Heart right ventricle (tissue), 16 donors: ENCODE measurements around the gene VTA1. TPM values are rescaled to one million over a fixed set of nuclear protein-coding genes. Genes with fewer than 3 reads are reported as not detected.
"Not testable (repeated sequence)": the region's sequence is repeated elsewhere in the genome, so short reads cannot be mapped to it uniquely, and the experiment has no call there.

Experiments used
- ATAC-seq, 8 donors: fragments of 200-7000 bp; cut with Tn5 transposase; one replicate each; pipeline ENCODE4 v1.9.1; 2020; ENCODE audit warnings: mild to moderate bottlenecking in 8 of 8, moderate library complexity in 8 of 8, moderate number of reproducible peaks in 1 of 8
- DNase-seq, 2 donors: peaks; one replicate each; pipeline ENCODE4 v3.0.0-alpha.2; 2020
- H3K27ac ChIP-seq, 10 donors: fragments of 200-600 bp; sonication (generic) in 2 of 10; one replicate each; pipeline versions ENCODE4 v1.5.0 to v1.8.0; 2020 to 2022; ENCODE audit warnings: mild to moderate bottlenecking in 3 of 10
- H3K27me3 ChIP-seq, 7 donors: fragments of 200-600 bp; one replicate each; pipeline ENCODE4 v1.8.0; 2021 to 2022; ENCODE audit warnings: mild to moderate bottlenecking in 2 of 7
- H3K36me3 ChIP-seq, 9 donors: fragments of 200-600 bp; sonication (generic) in 1 of 9; one replicate each; pipeline versions ENCODE4 v1.5.0 to v1.8.0; 2020 to 2022; ENCODE audit warnings: mild to moderate bottlenecking in 2 of 9
- H3K4me1 ChIP-seq, 9 donors: fragments of 200-600 bp; sonication (generic) in 1 of 9; one replicate each; pipeline versions ENCODE4 v1.5.0 to v1.8.0; 2020 to 2022; ENCODE audit warnings: mild to moderate bottlenecking in 4 of 9
- H3K4me3 ChIP-seq, 10 donors: fragments of 200-600 bp; sonication (generic) in 2 of 10; one replicate each; pipeline versions ENCODE4 v1.5.0 to v1.8.0; 2020 to 2022; ENCODE audit warnings: mild to moderate bottlenecking in 7 of 10, moderate library complexity in 2 of 10
- H3K9me3 ChIP-seq, 11 donors: fragments of 200-600 bp in 10 of 11; sonication (generic) in 2 of 11; one replicate each; pipeline versions ENCODE4 v1.5.0 to v1.8.0; 2013 to 2022; ENCODE audit warnings: mild to moderate bottlenecking in 2 of 11, control low read depth in 1 of 11, moderate library complexity in 1 of 11
- WGBS, 2 donors: extraction: QIAGEN DNeasy Blood & Tissue Kit; methylation state at CpG; one replicate each; pipeline ENCODE4 v1.1.7; 2013; ENCODE audit warnings: inconsistent platforms in 1 of 2; 5-methylcytosine and 5-hydroxymethylcytosine counted together
- intact Hi-C, 10 donors: fragments of 100-400 bp; cut with DNase I; formaldehyde crosslinking; loops; one replicate each; pipeline versions ENCODE4 v1.11.1 to v1.14.2; 2022
- polyA plus RNA-seq, 2 donors: library from polyadenylated mRNA; stranded (reverse); fragments of 200-250 nt; gene quantifications; one replicate each; pipeline ENCODE4 v1.2.3, GENCODE V29; 2013
- total RNA-seq, 10 donors: library from RNA; stranded (reverse); fragmentation: NEBNext Ultra II Directional in 3 of 10; extraction: Animal tissue kit (Norgen Biotek cat#: 25700) in 3 of 10; gene quantifications; one replicate each; pipeline versions ENCODE4 v1.2.1 to v1.2.4, GENCODE V29; 2021 to 2023
- TF ChIP-seq, protein P1 (sequence below), 9 donors: fragments of 200-600 bp; sonication (generic) in 2 of 9; IDR thresholded peaks; one replicate each; pipeline versions ENCODE4 v1.5.0 to v1.8.0; 2021 to 2022; ENCODE audit warnings: antibody characterized with exemption in 9 of 9, mild to moderate bottlenecking in 5 of 9, moderate library complexity in 1 of 9
- donor health status: Arrhythmogenic right ventricular cardiomyopathy.
- donor health status: ischemic (EF 13 %, LVEDD 7.1; RV severe dilation, severe dysfunction).
- donor health status: healthy with polysubstance abuse.
- donor health status: DM: no; HTN: yes; CAD: no.
- donor health status: DM: no; HTN: no; CAD: no.
- donor health status: ischemic (EF 25% LVEDD 6.9; RV normal size, moderate dysfunction).
- donor health status: ischemic (EF 25% LVEDD 5.7; RV mildly dilated, moderate dysfunction).
- donor health status: healthy.
- donor health status: DM: yes; HTN: yes; CAD: no.
- donor health status: Ischemic cardiomyopathy.
- donor health status: ischemic (EF 35%, LVEDD 5.7; RV mildly dilated, moderate dysfunction).
- donor health status: nonischemic (EF 11% LVEDD 7.7; RV severe dilation, severe dysfunction).
- donor health status: DM: yes; HTN: yes; CAD: no.
- donor health status: PGD.
- donor health status: ischemic (EF 29% LVEDD 5.4; RV normal size, mild dysfunction).
- donor health status: nonischemic (EF 23%, LVEDD 6.1; RV moderate dilation, normal function).

VTA1 gene
- total and polyA plus RNA-seq, 12 donors: 10.5 to 42.6 (median 37.3) TPM

DNA sequence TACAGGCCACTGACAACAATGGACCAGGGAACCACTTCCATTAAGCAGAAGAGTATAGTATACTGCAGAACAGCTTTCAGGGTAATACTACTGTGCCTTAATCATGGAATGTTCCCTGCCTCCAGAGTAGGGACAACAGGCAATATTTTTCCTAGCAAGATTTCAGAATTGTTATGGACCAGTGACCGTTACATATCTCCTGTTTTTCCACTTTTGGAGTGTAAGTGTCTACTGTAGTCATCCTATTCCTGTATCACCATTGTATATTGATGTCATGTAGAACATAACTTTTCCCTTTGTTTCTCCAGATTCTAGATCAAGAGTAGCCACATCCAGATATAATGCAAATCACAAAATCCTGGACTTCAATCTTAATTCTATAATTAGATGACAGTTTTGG lies 16.2 kb upstream of the VTA1 start:
- intact Hi-C loops: no loop called here
- H3K27ac ChIP-seq: no peak overlapping the region
- DNase-seq (no peak), ATAC-seq (no peak)
- H3K4me3 ChIP-seq: no peak overlapping the region
- TF ChIP-seq, protein P1, sequence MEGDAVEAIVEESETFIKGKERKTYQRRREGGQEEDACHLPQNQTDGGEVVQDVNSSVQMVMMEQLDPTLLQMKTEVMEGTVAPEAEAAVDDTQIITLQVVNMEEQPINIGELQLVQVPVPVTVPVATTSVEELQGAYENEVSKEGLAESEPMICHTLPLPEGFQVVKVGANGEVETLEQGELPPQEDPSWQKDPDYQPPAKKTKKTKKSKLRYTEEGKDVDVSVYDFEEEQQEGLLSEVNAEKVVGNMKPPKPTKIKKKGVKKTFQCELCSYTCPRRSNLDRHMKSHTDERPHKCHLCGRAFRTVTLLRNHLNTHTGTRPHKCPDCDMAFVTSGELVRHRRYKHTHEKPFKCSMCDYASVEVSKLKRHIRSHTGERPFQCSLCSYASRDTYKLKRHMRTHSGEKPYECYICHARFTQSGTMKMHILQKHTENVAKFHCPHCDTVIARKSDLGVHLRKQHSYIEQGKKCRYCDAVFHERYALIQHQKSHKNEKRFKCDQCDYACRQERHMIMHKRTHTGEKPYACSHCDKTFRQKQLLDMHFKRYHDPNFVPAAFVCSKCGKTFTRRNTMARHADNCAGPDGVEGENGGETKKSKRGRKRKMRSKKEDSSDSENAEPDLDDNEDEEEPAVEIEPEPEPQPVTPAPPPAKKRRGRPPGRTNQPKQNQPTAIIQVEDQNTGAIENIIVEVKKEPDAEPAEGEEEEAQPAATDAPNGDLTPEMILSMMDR (IDR thresholded peaks at IDR 0.05): no peak
- H3K27me3 ChIP-seq: no peaks in the 10 kb centered on the region
- no peaks in the 10 kb centered on the region for H3K36me3 ChIP-seq
- peaks cover 0 to 13% (median 0%) of the 10 kb centered on the region in 11 donors for H3K9me3 ChIP-seq
- no peaks in the 10 kb centered on the region for H3K4me1 ChIP-seq
- WGBS, 2 donors: 90 to 93% methylated on average over 1 of the region's 1 CpG

DNA sequence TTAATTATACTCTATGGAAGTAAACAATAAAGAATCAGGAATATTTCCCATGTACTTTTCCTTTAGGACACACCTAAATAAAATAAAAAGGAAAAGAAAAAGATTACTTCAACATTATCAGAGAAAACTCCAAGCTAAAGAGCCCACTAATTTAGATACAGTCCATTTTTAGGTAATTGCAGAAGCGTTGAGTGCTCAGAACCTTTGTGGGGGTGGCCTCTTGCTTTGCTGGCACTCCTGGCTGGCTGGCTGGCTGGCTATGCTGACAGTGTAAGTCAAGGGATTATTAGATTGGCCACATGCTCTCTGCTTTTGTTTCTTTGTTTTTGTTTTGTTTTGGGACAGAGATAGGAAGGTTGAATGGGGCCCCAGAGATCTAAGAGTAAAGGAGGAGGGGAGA lies 14.4 kb upstream of the VTA1 start, which contains the start of gene GJE1:
Gene GJE1 (plus strand): TSS at position 301 of the 400 bp plus-strand sequence. CDS start 234 bp downstream, outside the sequence.
- intact Hi-C loops: no loop called here
- Histone ChIP-seq H3K9me3 (peaks cover 0 to 13% (median 0%) of the 10 kb centered on the region in 11 donors), H3K27ac (no peak within 1 kb of the TSS), H3K4me1 (no peaks in the 10 kb centered on the region), H3K27me3 (no peaks in the 10 kb centered on the region), H3K4me3 (no peak within 1 kb of the TSS), H3K36me3 (no peaks in the 10 kb centered on the region)
- WGBS, 2 donors: 51 to 65% methylated on average over 1 of the region's 1 CpG
- DNase-seq (no peak), ATAC-seq (no peak)
- TF ChIP-seq, protein P1 (IDR thresholded peaks at IDR 0.05): no peak

DNA sequence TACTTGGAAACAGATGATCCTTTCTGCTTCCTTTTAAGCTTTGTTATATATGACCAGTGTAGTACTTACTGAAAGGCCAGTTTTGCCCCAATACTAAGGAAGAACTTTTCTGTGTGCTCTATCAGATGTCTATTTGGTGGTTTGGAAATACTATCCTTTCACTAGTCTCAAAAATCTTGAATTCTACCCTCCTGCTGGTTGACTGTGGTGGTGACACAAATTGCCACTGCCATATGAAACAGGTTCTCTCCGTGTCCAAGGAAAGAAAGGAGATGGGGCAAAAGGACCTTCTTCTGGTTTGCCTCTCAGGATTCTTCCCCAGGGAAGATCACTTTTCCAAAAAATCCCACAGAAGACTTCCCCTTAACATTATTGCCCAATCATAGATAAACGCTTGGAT lies 8.2 kb upstream of the VTA1 start:
- ATAC-seq (no peak), DNase-seq (no peak)
- 48 to 49% methylated on average over 2 of the region's 2 CpGs for WGBS, 2 donors
- intact Hi-C loops: no loop called here
- TF ChIP-seq, protein P1 (IDR thresholded peaks at IDR 0.05): no peak
- peaks cover 0 to 2% (median 0%) of the 10 kb centered on the region in 11 donors for H3K9me3 ChIP-seq
- no peaks in the 10 kb centered on the region for H3K36me3 ChIP-seq
- no peak overlapping the region for H3K27ac ChIP-seq
- H3K27me3 ChIP-seq: no peaks in the 10 kb centered on the region
- no peak overlapping the region for H3K4me3 ChIP-seq
- no peaks in the 10 kb centered on the region for H3K4me1 ChIP-seq

DNA sequence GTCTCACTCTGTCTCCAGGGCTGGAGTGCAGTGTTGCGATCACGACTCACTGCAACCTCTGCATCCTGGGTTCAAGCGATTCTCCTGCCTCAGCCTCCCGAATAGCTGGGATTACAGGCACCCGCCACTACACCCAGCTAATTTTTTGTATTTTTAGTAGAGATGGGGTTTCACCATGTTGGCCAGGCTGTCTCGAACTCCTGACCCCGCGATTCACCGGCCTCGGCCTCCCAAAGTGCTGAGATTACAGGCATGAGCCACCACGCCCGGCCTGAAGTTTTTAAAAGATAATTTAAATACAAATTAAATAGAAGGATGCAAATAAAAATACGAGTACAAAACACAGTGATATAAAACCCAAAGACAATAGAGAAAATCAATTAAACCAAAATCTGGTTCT lies 5.5 kb upstream of the VTA1 start:
- H3K27me3 ChIP-seq, H3K4me1 ChIP-seq, DNase-seq, H3K9me3 ChIP-seq, H3K4me3 ChIP-seq, H3K27ac ChIP-seq, intact Hi-C loops, H3K36me3 ChIP-seq, ATAC-seq: not testable (repeated sequence)
- WGBS, 2 donors: 89 to 95% methylated on average over 13 of the region's 13 CpGs

DNA sequence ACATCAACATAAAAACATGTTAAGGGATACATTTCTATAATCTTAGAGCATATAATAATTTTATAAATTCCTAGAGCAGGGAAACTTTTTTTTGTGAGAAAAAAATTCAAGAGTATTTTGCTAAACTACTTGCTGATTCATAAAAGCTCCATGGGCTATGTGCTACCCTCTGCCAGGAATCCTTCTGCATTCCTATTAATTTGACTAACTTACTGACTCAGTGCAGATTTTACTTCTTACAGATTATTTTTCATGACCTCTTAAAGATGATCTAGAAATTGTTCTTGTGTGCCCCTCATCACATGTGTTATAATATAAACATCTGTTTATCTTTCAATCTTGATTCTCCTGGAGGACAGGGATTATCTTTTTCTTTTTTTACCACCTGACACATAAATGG lies 5.7 kb downstream of the VTA1 start:
- peaks cover 0 to 41% (median 21%) of the 10 kb centered on the region in 9 donors for H3K4me1 ChIP-seq
- H3K4me3 ChIP-seq: no peak overlapping the region
- H3K9me3 ChIP-seq: no peaks in the 10 kb centered on the region
- DNase-seq (no peak), ATAC-seq (no peak)
- no peaks in the 10 kb centered on the region for H3K36me3 ChIP-seq
- H3K27me3 ChIP-seq: no peaks in the 10 kb centered on the region
- intact Hi-C loops: loop anchor here in 4 of 10 donors (2.0 to 10.0 kb wide), 4 partner anchors 52 to 235 kb away; no protein-coding TSS in a partner anchor
- TF ChIP-seq, protein P1 (IDR thresholded peaks at IDR 0.05): no peak
- no peak overlapping the region for H3K27ac ChIP-seq
